NCI-H524 (cell line): ENCODE data around the gene PDE4DIP.
A peak's percentile ranks its signal among the peaks of the same experiment; 100 is the strongest.
"Not testable (repeated sequence)": the region's sequence is repeated elsewhere in the genome, so short reads cannot be mapped to it uniquely, and the experiment has no call there.

ENCODE experiments used
- DNase-seq, 2 experiments: peaks; one replicate each; lab custom pipeline; 2025; lab: John Stamatoyannopoulos, UW

Gene PDE4DIP

DNA sequence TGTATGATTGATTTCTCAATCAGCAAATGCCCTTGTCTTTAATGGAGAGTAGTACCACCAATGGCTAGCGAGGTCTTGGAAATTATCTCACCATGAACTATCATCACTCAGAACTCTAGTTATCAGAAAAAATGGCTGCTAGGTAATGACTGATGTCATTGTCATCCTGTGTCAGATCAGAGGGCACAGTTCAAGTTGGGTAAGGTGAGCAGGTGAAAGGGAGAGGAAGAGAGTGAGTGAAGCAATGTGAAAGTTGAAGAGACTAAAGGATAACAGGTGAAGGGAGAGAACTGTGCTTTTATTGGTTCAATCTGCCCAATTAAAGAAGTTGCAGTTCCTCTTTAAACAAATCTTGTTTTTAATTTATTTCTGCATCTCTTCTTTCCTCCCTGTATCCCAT lies 76.8 kb downstream of the PDE4DIP start:
- not testable (repeated sequence) for DNase-seq

GRCh38 chr1:148923798-148924197 lies 79.6 kb downstream of the PDE4DIP start:
- not testable (repeated sequence) for DNase-seq

- DNase-seq: not testable (repeated sequence)
Measured at GRCh38 chr1:148927645-148928044, 83.4 kb downstream of the PDE4DIP start.

GRCh38 chr1:148929253-148929652 lies 85.0 kb downstream of the PDE4DIP start:
- DNase-seq: not testable (repeated sequence)

GRCh38 chr1:148935381-148936002 lies 91.3 kb downstream of the PDE4DIP start:
- DNase-seq: not testable (repeated sequence)

- DNase-seq: not testable (repeated sequence)
Measured at GRCh38 chr1:148942906-148943305, 98.7 kb downstream of the PDE4DIP start.

GRCh38 chr1:148945130-148945529 lies 100.9 kb downstream of the PDE4DIP start:
- DNase-seq: not testable (repeated sequence)

- DNase-seq: not testable (repeated sequence)
Measured at GRCh38 chr1:148948768-148949167, 104.5 kb downstream of the PDE4DIP start.

DNA sequence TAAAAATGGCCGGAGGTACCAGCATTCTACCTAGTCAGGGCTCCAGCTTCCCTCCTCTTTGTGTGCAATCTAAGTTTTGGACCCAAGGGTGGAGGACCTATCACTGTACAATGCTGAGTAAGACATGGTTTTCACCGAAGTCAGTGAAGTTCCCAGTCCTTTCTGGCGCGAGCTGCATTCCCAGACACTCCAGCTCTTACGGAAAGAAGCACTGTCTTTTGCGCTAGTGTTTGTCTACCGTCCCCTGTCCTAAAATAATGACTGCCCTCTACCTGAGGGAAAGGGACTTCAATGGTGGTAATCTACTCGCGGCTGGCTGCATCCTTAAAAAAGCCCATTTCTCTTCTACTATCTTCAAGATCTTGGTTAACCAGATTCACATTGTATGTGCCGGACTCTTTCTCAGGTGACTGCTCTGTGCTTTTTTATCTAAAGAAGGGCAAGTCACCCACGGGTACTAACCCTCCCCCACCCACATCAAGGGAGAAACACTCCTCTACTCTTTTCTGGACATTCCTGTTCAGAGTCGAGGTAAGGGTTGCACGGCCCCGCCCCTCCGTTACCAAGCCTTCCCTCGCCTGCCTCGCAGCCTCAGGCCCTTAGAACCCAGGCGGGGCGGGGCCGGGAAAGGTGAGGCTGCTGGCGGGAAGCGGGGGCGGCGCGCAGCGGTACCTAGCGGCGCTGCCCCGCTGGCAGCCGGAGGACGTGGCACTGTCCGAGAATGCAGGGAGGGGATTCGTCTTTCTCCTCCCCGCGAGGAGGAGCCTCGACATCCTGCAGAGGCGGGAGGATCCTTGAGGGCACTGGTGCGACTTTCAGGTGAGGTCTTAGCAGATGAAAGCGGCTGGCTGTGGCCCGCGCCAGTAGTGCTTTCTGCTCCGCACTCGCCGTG lies 107.4 kb downstream of the PDE4DIP start:
- DNase-seq: peak; percentile 35 to 71

GRCh38 chr1:148952253-148952937 lies 108.2 kb downstream of the PDE4DIP start:
- not testable (repeated sequence) for DNase-seq

DNA sequence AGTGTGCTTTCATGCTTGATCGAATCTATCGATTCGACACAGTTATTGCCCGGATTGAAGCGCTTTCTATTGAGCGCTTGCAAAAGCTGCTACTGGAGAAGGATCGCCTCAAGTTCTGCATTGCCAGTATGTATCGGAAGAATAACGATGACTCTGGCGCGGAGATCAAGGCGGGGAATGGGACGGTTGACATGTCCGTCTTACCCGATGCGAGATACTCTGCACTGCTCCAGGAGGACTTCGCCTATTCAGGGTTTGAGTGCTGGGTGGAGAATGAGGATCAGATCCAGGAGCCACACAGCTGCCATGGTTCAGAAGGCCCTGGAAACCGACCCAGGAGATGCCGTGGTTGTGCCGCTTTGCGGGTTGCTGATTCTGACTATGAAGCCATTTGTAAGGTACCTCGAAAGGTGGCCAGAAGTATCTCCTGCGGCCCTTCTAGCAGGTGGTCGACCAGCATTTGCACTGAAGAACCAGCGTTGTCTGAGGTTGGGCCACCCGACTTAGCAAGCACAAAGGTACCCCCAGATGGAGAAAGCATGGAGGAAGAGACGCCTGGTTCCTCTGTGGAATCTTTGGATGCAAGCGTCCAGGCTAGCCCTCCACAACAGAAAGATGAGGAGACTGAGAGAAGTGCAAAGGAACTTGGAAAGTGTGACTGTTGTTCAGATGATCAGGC lies 108.8 kb downstream of the PDE4DIP start:
- peak in 1 of 2 experiments; percentile 14 for DNase-seq

DNA sequence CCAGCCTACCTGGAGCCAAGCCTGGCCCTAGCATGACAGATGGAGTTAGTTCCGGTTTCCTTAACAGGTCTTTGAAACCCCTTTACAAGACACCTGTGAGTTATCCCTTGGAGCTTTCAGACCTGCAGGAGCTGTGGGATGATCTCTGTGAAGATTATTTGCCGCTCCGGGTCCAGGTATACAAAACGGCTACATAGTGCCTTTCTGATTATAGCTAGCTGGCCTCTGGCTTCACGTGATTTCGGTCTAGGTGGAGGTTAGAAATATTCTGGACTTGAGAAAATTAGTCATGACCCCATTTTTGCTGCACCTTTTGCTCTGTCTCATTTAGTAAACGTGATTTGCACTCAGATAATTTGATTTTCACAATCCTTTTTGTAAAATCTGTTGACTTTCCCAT lies 109.5 kb downstream of the PDE4DIP start:
- DNase-seq: not testable (repeated sequence)

DNA sequence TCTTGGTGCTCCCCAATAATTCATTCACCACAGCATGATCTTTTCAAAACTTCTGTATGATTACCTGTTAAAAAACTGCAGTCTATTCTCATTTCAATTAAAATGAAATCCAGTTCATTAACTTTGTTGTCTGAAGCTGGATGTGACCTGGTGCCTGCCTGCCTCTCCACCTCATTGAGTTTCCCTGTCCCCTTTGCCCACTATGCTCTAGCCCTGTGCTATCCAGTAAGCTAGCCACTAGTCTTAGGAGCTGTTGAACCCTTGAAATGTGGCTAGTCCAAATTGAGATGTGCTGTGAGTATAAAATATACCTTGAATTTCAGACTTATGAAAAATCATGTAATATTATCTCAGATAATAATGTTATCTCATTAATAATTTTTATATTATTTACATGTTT lies 114.1 kb downstream of the PDE4DIP start:
- DNase-seq: not testable (repeated sequence)

DNA sequence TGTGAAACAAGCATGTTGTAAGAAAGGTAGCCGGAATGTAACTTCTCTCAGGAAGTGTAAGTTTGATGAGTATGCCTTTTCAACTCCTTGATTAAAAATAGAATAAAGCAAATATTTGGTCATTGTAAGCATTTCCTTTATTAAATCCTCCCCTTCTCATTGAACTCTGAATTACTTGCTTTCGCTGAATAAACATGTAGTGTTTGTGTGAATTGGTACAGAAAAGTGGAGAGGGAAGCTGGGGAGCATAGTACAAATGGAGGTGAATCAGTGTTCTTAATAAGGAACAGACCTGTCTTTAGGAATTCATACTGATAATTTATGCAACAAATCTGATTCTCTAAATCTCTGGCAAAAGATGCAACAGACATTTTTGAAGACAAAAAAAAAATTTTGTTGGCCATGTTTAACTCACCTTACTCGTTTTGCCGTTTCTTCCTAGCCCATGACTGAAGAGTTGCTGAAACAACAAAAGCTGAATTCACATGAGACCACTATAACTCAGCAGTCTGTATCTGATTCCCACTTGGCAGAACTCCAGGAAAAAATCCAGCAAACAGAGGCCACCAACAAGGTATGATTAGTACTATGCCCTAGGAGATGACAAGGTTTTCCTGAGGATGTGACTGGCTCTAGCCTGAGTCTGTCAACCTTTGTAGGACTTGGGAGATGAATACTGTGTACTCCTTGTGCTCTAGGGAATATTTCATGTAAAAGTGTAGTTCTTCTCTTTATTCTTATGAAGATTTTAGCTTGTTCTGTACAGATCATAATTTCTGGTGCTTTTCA lies 116.2 kb downstream of the PDE4DIP start:
- not testable (repeated sequence) for DNase-seq

DNA sequence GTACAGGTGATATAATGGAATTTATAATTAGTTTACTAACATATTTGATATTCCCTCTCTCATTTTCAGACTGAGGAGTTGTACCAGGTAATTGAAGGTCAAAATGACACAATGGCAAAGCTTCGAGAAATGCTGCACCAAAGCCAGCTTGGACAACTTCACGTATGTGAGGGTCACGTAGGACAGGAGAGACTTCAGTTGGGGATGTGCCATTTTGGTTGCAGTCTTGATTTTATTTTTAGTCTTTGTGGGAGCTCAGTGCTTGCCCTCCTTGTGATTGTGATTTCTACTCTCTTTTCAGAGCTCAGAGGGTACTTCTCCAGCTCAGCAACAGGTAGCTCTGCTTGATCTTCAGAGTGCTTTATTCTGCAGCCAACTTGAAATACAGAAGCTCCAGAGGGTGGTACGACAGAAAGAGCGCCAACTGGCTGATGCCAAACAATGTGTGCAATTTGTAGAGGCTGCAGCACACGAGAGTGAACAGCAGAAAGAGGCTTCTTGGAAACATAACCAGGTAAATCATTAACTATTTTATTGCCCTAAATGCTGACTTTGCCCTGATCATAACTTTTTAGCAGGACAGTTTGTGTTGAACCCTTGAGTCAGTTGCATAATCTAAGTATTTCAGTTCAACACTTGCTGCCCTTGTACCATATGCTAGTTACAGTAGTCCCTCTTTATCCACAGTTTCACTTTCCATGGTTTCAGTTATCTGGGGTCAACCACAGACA lies 118.1 kb downstream of the PDE4DIP start:
- DNase-seq: not testable (repeated sequence)

DNA sequence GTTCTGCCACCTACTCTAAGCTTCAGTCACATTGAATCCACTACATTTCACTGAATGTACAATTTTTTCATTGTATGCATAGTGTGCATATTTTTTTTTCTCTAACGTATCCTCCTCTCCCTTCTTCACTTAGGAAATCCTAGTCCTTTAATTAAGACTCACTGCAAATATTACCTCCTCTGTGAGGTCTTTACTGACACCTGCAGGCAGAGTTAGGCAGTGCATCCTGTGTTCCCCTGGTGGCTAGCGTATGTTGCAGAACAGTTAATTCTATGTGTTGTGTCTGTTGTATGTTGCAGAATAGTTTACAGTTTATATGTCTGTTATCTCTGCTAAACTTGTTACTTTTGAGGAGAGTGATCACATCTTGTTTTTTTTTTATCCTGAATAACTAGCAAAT lies 121.9 kb downstream of the PDE4DIP start:
- DNase-seq: not testable (repeated sequence)

GRCh38 chr1:148967580-148967979 lies 123.4 kb downstream of the PDE4DIP start:
- not testable (repeated sequence) for DNase-seq

GRCh38 chr1:148968682-148969081 lies 124.5 kb downstream of the PDE4DIP start:
- DNase-seq: not testable (repeated sequence)

DNA sequence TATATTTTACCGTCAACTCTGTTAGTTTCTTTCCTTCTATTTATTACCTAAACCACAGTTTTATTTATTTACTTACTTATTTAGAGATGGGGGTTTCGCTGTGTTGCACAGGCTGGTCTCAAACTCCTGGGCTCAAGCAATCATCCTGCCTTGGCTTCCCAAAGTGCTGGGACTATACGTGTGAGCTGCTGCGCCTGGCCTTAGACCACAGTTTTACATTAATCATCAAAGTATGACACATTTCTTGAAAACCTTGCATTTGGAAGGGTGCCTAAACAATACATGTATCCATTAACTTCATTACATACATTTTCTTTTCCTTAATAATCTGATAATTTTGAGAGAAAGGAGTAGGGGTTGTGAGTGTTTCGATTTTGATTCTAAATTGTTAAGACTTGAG lies 124.9 kb downstream of the PDE4DIP start:
- not testable (repeated sequence) for DNase-seq

DNA sequence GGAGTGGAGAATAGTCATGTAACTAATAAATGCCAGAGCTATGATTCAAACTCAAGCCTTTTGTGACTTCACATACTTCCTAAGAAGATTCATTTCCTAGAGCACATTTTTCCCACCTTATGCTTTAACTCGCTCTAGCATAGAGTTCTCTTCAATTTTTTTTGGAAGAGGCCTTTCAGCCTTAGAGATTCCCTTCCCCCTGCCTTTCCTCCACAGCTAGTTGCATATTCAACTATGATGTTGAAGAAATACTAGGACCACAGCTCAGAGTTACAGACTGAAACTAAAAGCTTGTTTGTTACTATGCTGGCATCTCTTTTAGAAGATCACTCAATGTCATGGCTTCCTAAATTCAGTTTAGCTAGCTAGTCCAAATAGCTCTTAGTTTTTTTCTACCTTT lies 131.2 kb downstream of the PDE4DIP start:
- not testable (repeated sequence) for DNase-seq
